Kasumi-1 (cell line): ENCODE data around the gene MRPL9.

ENCODE experiments used
- DNase-seq, 2 experiments: peaks; one replicate each; lab custom pipeline; 2025; lab: John Stamatoyannopoulos, UW

The MRPL9 gene

GRCh38 chr1:151711044-151711800 lies 52.1 kb downstream of the MRPL9 start:
- DNase-seq = no peak

DNA sequence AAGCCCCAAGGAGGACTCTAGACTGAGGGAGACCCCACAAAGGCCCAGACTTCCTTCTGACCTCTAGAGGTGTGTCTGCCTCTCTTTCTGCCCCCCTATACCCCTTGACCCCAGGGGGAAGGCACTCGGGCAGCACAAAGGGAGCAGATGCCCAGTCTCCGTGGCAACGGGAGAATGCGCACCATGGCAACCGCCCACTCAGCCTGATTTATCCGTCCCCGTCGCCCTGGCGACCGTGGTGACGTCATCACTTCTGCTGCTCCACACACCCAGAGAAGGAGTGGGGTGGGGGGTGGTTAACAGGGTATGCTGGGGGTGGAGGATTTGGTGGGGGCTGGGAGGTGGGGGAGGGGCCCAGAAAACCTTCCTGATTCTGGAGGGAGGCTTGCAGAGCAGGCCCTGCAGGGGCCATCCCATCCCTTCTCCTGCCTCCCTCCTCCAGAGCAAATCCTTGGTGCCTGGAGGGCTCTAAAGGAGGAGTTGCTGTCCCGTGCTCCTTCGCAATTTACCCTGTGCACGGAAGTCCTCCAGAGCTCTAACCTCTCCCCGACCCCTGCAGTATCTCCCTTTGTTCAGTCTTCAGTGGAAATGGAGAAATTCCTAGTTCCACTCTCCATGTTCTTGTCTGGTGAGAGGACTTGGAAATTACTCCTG lies 53.0 kb downstream of the MRPL9 start:
- DNase-seq = no peak
